ENCODE measurements around the gene DCTN4.

- TF ChIP-seq CTCF (IDR thresholded peaks at IDR 0.05), result no peak
- no peak for TF ChIP-seq POLR2A (IDR thresholded peaks at IDR 0.05)
Observed at GRCh38 chr5:150780816-150781221, 22.0 kb upstream of the DCTN4 start.
